GM23338 (cell line): Measurements from ENCODE around the gene POMP. TPM values are rescaled to one million over a fixed set of nuclear protein-coding genes. Genes with fewer than 3 reads are reported as not detected.

Experiments
- ATAC-seq: fragments of 200-7000 bp; cut with Tn5 transposase; 3 replicates; pipeline ENCODE4 v1.9.1; 2020
- DNase-seq: peaks from one replicate; pipeline ENCODE4 v3.0.0-alpha.2; 2015; ENCODE audit warnings: low spot score
- H2AFZ ChIP-seq: fragments of 200-600 bp; sonication (generic); 2 replicates; pipeline ENCODE4 v1.8.0; 2016; ENCODE audit warnings: antibody characterized with exemption, mild to moderate bottlenecking, moderate library complexity
- H3F3A ChIP-seq: fragments of 200-600 bp; sonication (generic); replicated peaks from 2 replicates; pipeline ENCODE4 v1.8.0; 2017; ENCODE audit warnings: antibody characterized with exemption, mixed run types, low read depth
- H3K27ac ChIP-seq: fragments of 200-600 bp; sonication (generic); 2 replicates; pipeline ENCODE4 v1.6.1; 2016; ENCODE audit warnings: low read depth
- H3K27me3 ChIP-seq: fragments of 200-600 bp; sonication (generic); 2 replicates; pipeline ENCODE4 v1.8.0; 2016; ENCODE audit warnings: mild to moderate bottlenecking, mixed run types, moderate library complexity; ENCODE audit not compliant: insufficient read depth
- H3K36me3 ChIP-seq: fragments of 200-600 bp; sonication (generic); 2 replicates; pipeline ENCODE4 v1.8.0; 2016; ENCODE audit warnings: mild to moderate bottlenecking; ENCODE audit not compliant: insufficient read depth
- H3K4me1 ChIP-seq: fragments of 200-600 bp; sonication (generic); 2 replicates; pipeline ENCODE4 v1.8.0; 2016; ENCODE audit warnings: mild to moderate bottlenecking, moderate library complexity; ENCODE audit not compliant: insufficient read depth
- H3K4me2 ChIP-seq: fragments of 200-600 bp; sonication (generic); 2 replicates; pipeline ENCODE4 v1.7.1; 2017; ENCODE audit warnings: mixed run types
- H3K4me3 ChIP-seq: fragments of 200-600 bp; sonication (generic); 2 replicates; pipeline ENCODE4 v1.6.1; 2016; ENCODE audit warnings: mixed run types
- H3K79me2 ChIP-seq: fragments of 200-600 bp; sonication (generic); replicated peaks from 2 replicates; pipeline ENCODE4 v1.8.0; 2017; ENCODE audit warnings: mild to moderate bottlenecking; ENCODE audit not compliant: insufficient read depth
- H3K9me2 ChIP-seq: fragments of 200-600 bp; sonication (generic); 2 replicates; pipeline ENCODE4 v1.8.0; 2017; ENCODE audit not compliant: insufficient read depth
- H4K20me1 ChIP-seq: fragments of 200-600 bp; sonication (generic); replicated peaks from 2 replicates; pipeline ENCODE4 v1.8.0; 2017; ENCODE audit warnings: mild to moderate bottlenecking; ENCODE audit not compliant: insufficient read depth
- H3K27ac Mint-ChIP-seq: 2 replicates; pipeline ENCODE4 v1.8.0; 2020; ENCODE audit warnings: inconsistent platforms, mild to moderate bottlenecking, moderate library complexity, mixed read lengths
- H3K27me3 Mint-ChIP-seq: 3 replicates; pipeline ENCODE4 v1.8.0; 2022; ENCODE audit warnings: low read depth, mild to moderate bottlenecking, moderate library complexity, mixed read lengths, inconsistent platforms; ENCODE audit not compliant: insufficient read depth, poor library complexity
- H3K36me3 Mint-ChIP-seq: 3 replicates; pipeline ENCODE4 v1.8.0; 2021; ENCODE audit warnings: low read depth, mild to moderate bottlenecking, inconsistent platforms, moderate library complexity, mixed read lengths
- H3K4me1 Mint-ChIP-seq: 3 replicates; pipeline ENCODE4 v1.8.0; 2020; ENCODE audit warnings: mild to moderate bottlenecking, inconsistent platforms, mixed read lengths
- H3K4me3 Mint-ChIP-seq: 3 replicates; pipeline ENCODE4 v1.8.0; 2021; ENCODE audit warnings: moderate library complexity, mild to moderate bottlenecking, inconsistent platforms, mixed read lengths
- H3K9me3 Mint-ChIP-seq: 3 replicates; pipeline ENCODE4 v1.8.0; 2020; ENCODE audit warnings: moderate library complexity, mild to moderate bottlenecking, inconsistent platforms, mixed read lengths
- ETS1 ChIP-seq: IDR thresholded peaks from 2 replicates; pipeline ENCODE4 v1.6.1; 2016; ENCODE audit warnings: antibody characterized with exemption
- EZH2phosphoT487 ChIP-seq: fragments of 200-600 bp; sonication (generic); IDR thresholded peaks from one replicate; pipeline ENCODE4 v1.8.1; 2018; ENCODE audit warnings: antibody characterized with exemption; ENCODE audit not compliant: unreplicated experiment
- JUNB ChIP-seq: IDR thresholded peaks from one replicate; pipeline ENCODE4 v1.6.1; 2016; ENCODE audit warnings: antibody characterized with exemption; ENCODE audit not compliant: unreplicated experiment
- NANOG ChIP-seq: IDR thresholded peaks from 2 replicates; pipeline ENCODE4 v1.6.1; 2016; ENCODE audit warnings: antibody characterized with exemption, borderline replicate concordance
- STAT1 ChIP-seq: IDR thresholded peaks from one replicate; pipeline ENCODE4 v1.6.1; 2016; ENCODE audit warnings: antibody characterized with exemption; ENCODE audit not compliant: unreplicated experiment
- ZNF114 ChIP-seq: fragments of 250-450 bp; sonication (Bioruptor Pico); IDR thresholded peaks from 2 replicates; pipeline ENCODE4 v1.5.0; 2020; ENCODE audit warnings: mild to moderate bottlenecking, moderate library complexity
- ZNF331 ChIP-seq: fragments of 250-450 bp; sonication (Bioruptor Pico); IDR thresholded peaks from 2 replicates; pipeline ENCODE4 v1.5.0; 2020; ENCODE audit warnings: low read depth, mild to moderate bottlenecking, moderate library complexity
- polyA plus RNA-seq: library from polyadenylated mRNA; unstranded; fragments of >200 nt; fragmentation: Nextera tagmentation; extraction: Ambion mirVana; gene quantifications from 2 replicates; pipeline ENCODE4 v1.2.1, GENCODE V29; 2016
- total RNA-seq: library from RNA; depleted of rRNA; stranded (reverse); fragments of >200 nt; shearing (Covaris generic); gene quantifications from 2 replicates; pipeline ENCODE4 v1.2.3, GENCODE V29; 2014
- TF ChIP-seq, protein P1 (sequence below): IDR thresholded peaks from one replicate; pipeline ENCODE4 v1.6.1; 2018; ENCODE audit warnings: antibody characterized with exemption; ENCODE audit not compliant: unreplicated experiment

Gene POMP
- total and polyA plus RNA-seq, 2 experiments from 2014 or later, result 95.9 to 446 TPM

DNA sequence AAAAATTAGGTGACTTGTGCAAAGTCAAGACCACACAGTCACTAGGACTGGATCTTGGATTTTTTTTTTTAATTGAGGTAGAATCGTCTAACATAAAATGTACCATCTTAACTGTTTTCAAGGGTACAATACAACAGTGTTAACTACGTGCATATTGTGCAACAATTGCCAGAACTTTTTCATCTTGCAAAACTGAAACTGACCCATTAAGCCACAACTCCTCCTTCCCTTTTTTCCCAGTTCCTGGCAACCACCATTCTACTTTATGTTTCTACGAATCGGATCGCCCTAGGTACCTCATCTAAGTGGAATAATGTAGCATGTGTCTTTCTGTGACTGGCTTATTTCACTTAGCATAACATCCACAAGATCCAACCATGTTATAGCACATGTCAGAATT is 37.5 kb upstream of the POMP start:
- Histone ChIP-seq H3K9me2 (peaks cover 11% of the 10 kb centered on the region; the same call in 1 of the 2 replicates), H3K27ac (no peak overlapping the region), H3K27me3 (no peaks in the 10 kb centered on the region), H3K36me3 (no peaks in the 10 kb centered on the region), H3K4me3 (no peak overlapping the region), H3F3A (no peaks in the 10 kb centered on the region), H3K79me2 (no peaks in the 10 kb centered on the region), H3K4me2 (no peak overlapping the region), H2AFZ (no peak overlapping the region), H4K20me1 (no peaks in the 10 kb centered on the region), H3K4me1 (no peaks in the 10 kb centered on the region)
- H3K36me3 Mint-ChIP-seq, result no peaks in the 10 kb centered on the region; the same call in 2 of the 3 replicates
- ATAC-seq (no peak), DNase-seq (no peak)
- TF ChIP-seq, protein P1, sequence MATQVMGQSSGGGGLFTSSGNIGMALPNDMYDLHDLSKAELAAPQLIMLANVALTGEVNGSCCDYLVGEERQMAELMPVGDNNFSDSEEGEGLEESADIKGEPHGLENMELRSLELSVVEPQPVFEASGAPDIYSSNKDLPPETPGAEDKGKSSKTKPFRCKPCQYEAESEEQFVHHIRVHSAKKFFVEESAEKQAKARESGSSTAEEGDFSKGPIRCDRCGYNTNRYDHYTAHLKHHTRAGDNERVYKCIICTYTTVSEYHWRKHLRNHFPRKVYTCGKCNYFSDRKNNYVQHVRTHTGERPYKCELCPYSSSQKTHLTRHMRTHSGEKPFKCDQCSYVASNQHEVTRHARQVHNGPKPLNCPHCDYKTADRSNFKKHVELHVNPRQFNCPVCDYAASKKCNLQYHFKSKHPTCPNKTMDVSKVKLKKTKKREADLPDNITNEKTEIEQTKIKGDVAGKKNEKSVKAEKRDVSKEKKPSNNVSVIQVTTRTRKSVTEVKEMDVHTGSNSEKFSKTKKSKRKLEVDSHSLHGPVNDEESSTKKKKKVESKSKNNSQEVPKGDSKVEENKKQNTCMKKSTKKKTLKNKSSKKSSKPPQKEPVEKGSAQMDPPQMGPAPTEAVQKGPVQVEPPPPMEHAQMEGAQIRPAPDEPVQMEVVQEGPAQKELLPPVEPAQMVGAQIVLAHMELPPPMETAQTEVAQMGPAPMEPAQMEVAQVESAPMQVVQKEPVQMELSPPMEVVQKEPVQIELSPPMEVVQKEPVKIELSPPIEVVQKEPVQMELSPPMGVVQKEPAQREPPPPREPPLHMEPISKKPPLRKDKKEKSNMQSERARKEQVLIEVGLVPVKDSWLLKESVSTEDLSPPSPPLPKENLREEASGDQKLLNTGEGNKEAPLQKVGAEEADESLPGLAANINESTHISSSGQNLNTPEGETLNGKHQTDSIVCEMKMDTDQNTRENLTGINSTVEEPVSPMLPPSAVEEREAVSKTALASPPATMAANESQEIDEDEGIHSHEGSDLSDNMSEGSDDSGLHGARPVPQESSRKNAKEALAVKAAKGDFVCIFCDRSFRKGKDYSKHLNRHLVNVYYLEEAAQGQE, result no peak
- no peaks in the 10 kb centered on the region; the same call in 2 of the 3 replicates for H3K9me3 Mint-ChIP-seq
- peaks cover 4% of the 10 kb centered on the region for H3K27me3 Mint-ChIP-seq
- peaks cover 12% of the 10 kb centered on the region for H3K4me1 Mint-ChIP-seq
- H3K4me3 Mint-ChIP-seq, result no peak overlapping the region
- H3K27ac Mint-ChIP-seq, result no peak overlapping the region

GRCh38 chr13:28622286-28622685 is 36.6 kb upstream of the POMP start:
- no peak for DNase-seq
- TF ChIP-seq JUNB, result no peak
- no peak for TF ChIP-seq STAT1
- no peak for TF ChIP-seq ZNF114 (CRISPR knock-in tag)
- no peak for TF ChIP-seq ETS1
- TF ChIP-seq EZH2phosphoT487, result no peak
- TF ChIP-seq ZNF331 (CRISPR knock-in tag), result no peak
- no peak for TF ChIP-seq NANOG
- TF ChIP-seq, protein P1, result no peak
- Mint-ChIP-seq H3K9me3 (no peaks in the 10 kb centered on the region), H3K4me3 (no peak overlapping the region), H3K36me3 (no peaks in the 10 kb centered on the region; the same call in 2 of the 3 replicates), H3K4me1 (peaks cover 12% of the 10 kb centered on the region), H3K27me3 (peaks cover 4% of the 10 kb centered on the region), H3K27ac (no peak overlapping the region)
- H4K20me1 ChIP-seq, result no peaks in the 10 kb centered on the region
- H3K27me3 ChIP-seq, result no peaks in the 10 kb centered on the region
- H3K27ac ChIP-seq, result no peak overlapping the region
- no peaks in the 10 kb centered on the region for H3K79me2 ChIP-seq
- no peak overlapping the region for H3K4me3 ChIP-seq
- H3F3A ChIP-seq, result no peaks in the 10 kb centered on the region
- ATAC-seq, result no peak
- no peak overlapping the region for H3K4me2 ChIP-seq
- no peaks in the 10 kb centered on the region for H3K36me3 ChIP-seq
- peaks cover 11% of the 10 kb centered on the region; the same call in 1 of the 2 replicates for H3K9me2 ChIP-seq
- no peak overlapping the region for H2AFZ ChIP-seq
- H3K4me1 ChIP-seq, result no peaks in the 10 kb centered on the region
